ENCODE data around the gene WDR27. TPM values are rescaled to one million over a fixed set of nuclear protein-coding genes. Genes with fewer than 3 reads are reported as not detected.

Gene WDR27
- polyA plus RNA-seq, 2 of the 4 experiments (the other 2 are of a cell fraction) = 18.9 to 36.1 TPM

DNA sequence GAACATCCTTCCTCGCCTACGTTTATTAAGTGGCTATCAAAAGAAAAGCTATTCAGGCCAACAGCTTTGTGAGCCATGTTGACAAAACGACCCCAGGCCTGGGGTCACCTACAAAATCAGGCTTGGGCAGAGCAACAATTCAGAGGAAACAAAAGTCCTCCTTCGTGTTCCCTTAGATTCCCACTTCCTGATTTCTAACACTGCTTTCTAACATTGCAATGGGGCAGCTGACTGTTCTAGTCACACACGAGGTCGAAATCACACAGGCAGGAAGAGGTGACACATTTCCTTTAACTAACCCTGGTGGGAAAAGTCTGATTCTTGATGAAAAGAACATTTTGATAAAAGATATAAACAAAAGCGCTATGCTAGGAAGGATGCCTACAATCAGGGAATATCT, 31.9 kb downstream of the WDR27 start:
- H3K4me3 ChIP-seq = no peak overlapping the region
- FAIRE-seq (no peak), ATAC-seq (no peak), DNase-seq (ENCODE audit: low read depth in 1 of 2, low spot score in 1 of 2) (no peak)
- POLR2A ChIA-PET = no interaction called here
- 69% methylated on average over 7 of the region's 7 CpGs for WGBS (ENCODE audit: missing lambda C conversion rate)
- TF ChIP-seq, protein P1, sequence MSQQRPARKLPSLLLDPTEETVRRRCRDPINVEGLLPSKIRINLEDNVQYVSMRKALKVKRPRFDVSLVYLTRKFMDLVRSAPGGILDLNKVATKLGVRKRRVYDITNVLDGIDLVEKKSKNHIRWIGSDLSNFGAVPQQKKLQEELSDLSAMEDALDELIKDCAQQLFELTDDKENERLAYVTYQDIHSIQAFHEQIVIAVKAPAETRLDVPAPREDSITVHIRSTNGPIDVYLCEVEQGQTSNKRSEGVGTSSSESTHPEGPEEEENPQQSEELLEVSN (IDR thresholded peaks at IDR 0.05; ENCODE audit: borderline replicate concordance, low read depth) = no peak
- TF ChIP-seq SREBF2 (IDR thresholded peaks at IDR 0.05) (no peak), GATA3 (IDR thresholded peaks at IDR 0.05; ENCODE audit: borderline replicate concordance) (no peak), RCOR1 (IDR thresholded peaks at IDR 0.05; ENCODE audit: low read depth, low read length) (no peak), HOXA7 (CRISPR knock-in tag; IDR thresholded peaks at IDR 0.05) (no peak)
- TF ChIP-seq, protein P2, sequence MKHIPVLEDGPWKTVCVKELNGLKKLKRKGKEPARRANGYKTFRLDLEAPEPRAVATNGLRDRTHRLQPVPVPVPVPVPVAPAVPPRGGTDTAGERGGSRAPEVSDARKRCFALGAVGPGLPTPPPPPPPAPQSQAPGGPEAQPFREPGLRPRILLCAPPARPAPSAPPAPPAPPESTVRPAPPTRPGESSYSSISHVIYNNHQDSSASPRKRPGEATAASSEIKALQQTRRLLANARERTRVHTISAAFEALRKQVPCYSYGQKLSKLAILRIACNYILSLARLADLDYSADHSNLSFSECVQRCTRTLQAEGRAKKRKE (CRISPR knock-in tag; IDR thresholded peaks at IDR 0.05; ENCODE audit: low read depth) = no peak
- CTCF ChIA-PET = no interaction called here
- no peak overlapping the region for H3K4me2 ChIP-seq
- H3K27ac ChIP-seq = no peak overlapping the region
- H3K9me3 ChIP-seq = no peaks in the 10 kb centered on the region
- no peaks in the 10 kb centered on the region for H3K4me1 ChIP-seq

DNA sequence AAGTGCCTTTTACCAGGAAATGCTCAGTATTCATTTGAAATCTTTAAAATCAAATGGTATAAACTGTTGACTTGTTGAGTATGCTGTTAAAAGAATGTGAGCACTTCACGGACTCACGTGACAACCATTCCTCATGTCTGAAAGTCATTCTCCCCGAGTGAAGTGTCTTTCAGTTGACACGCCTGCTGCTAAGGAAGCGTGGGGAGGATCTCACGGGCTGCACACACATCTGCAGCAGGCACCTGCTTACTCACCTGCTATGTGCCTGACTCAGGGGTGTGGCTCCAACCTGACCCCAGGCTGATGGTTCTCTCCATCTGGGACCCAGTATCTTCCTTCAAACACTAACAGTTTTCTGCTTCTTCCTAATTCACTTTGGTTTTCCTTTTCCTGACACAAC, 32.7 kb downstream of the WDR27 start:
- FAIRE-seq (no peak), DNase-seq (ENCODE audit: low read depth in 1 of 2, low spot score in 1 of 2) (no peak), ATAC-seq (no peak)
- WGBS (ENCODE audit: missing lambda C conversion rate) = 92% methylated on average over 6 of the region's 6 CpGs
- Histone ChIP-seq H3K4me2 (no peak overlapping the region), H3K27ac (no peak overlapping the region), H3K4me3 (no peak overlapping the region), H3K4me1 (no peaks in the 10 kb centered on the region), H3K9me3 (no peaks in the 10 kb centered on the region)
- ChIA-PET CTCF (no interaction called here), POLR2A (no interaction called here)
- TF ChIP-seq EHMT2 (IDR thresholded peaks at IDR 0.05; ENCODE audit: low read depth) (no peak), KDM1A (IDR thresholded peaks at IDR 0.05; ENCODE audit: low read depth) (no peak), ESRRA (IDR thresholded peaks at IDR 0.05; ENCODE audit: borderline replicate concordance, low read length) (no peak), NFE2L2 (conservative IDR thresholded peaks at IDR 0.05; ENCODE audit: low read length) (no peak), NPAS2 (CRISPR knock-in tag; IDR thresholded peaks at IDR 0.05; ENCODE audit: borderline replicate concordance) (no peak), HEYL (CRISPR knock-in tag; IDR thresholded peaks at IDR 0.05) (no peak), RAD21 (conservative IDR thresholded peaks at IDR 0.05 in 1 of 2, IDR thresholded peaks at IDR 0.05 in 1 of 2) (no peak), FOXS1 (CRISPR knock-in tag; IDR thresholded peaks at IDR 0.05) (no peak), CHD2 (IDR thresholded peaks at IDR 0.05; ENCODE audit: low read length, partially characterized antibody) (no peak), ZC3H11A (IDR thresholded peaks at IDR 0.05) (no peak), NR3C1 (IDR thresholded peaks at IDR 0.05) (no peak), RCOR1 (IDR thresholded peaks at IDR 0.05; ENCODE audit: low read depth, low read length) (no peak), HOXB13 (CRISPR knock-in tag; IDR thresholded peaks at IDR 0.05; ENCODE audit: low read depth) (no peak), ZFP36 (IDR thresholded peaks at IDR 0.05; ENCODE audit: borderline replicate concordance, partially characterized antibody) (no peak), TP53 (CRISPR knock-in tag; IDR thresholded peaks at IDR 0.05) (no peak), MAFK (IDR thresholded peaks at IDR 0.05; ENCODE audit: partially characterized antibody) (no peak), ZSCAN20 (CRISPR knock-in tag; IDR thresholded peaks at IDR 0.05) (no peak), HOXB5 (CRISPR knock-in tag; IDR thresholded peaks at IDR 0.05) (no peak)
- TF ChIP-seq, protein P3, sequence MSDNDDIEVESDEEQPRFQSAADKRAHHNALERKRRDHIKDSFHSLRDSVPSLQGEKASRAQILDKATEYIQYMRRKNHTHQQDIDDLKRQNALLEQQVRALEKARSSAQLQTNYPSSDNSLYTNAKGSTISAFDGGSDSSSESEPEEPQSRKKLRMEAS (IDR thresholded peaks at IDR 0.05) = no peak

DNA sequence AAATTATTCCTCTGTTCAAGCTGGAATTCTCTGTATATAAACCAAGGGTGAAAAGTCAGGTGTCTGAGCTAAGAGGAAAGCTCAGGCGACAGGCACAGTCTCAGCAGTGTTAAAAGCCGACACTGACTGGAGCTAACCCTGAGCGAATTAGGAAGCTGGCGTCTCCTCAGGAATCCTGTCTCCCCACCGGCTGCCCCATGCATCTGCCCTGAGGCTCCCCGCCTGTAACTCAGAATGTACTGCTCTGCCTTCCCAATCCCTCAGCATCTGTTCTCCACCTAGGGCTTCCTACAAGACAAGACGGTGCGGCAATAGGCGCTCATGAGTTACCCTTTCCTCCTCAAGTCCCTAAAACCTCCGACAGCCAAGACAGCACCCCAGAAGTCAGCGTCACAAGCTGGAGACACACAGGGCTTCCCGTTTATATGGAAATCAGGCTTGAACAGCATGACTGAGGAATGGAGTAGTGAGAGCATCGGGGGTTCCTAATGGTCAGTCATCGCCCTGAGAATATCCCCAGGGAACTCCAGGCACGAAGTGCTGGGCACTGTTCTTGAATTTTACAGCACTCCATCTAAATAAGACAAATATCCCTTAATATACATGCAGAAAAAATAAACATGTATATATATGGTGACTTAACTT, 33.5 kb downstream of the WDR27 start:
- no peak for FAIRE-seq
- POLR2A ChIA-PET = no interaction called here
- ATAC-seq = no peak
- TF ChIP-seq JUNB (IDR thresholded peaks at IDR 0.05) = no peak
- no peak for TF ChIP-seq PHF8 (IDR thresholded peaks at IDR 0.05; ENCODE audit: borderline replicate concordance, low read depth)
- TF ChIP-seq, protein P2 (CRISPR knock-in tag; IDR thresholded peaks at IDR 0.05; ENCODE audit: low read depth) = no peak
- no peak for TF ChIP-seq HOXA7 (CRISPR knock-in tag; IDR thresholded peaks at IDR 0.05)
- no peak for TF ChIP-seq RNF2 (IDR thresholded peaks at IDR 0.05; ENCODE audit: borderline replicate concordance, low read depth)
- TF ChIP-seq, protein P4, sequence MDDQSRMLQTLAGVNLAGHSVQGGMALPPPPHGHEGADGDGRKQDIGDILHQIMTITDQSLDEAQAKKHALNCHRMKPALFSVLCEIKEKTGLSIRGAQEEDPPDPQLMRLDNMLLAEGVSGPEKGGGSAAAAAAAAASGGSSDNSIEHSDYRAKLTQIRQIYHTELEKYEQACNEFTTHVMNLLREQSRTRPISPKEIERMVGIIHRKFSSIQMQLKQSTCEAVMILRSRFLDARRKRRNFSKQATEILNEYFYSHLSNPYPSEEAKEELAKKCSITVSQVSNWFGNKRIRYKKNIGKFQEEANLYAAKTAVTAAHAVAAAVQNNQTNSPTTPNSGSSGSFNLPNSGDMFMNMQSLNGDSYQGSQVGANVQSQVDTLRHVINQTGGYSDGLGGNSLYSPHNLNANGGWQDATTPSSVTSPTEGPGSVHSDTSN (IDR thresholded peaks at IDR 0.05) = no peak
- no peak for TF ChIP-seq FOXS1 (CRISPR knock-in tag; IDR thresholded peaks at IDR 0.05)
- no peak for TF ChIP-seq POLR2A (IDR thresholded peaks at IDR 0.05; ENCODE audit: low read length)
- TF ChIP-seq MAZ (IDR thresholded peaks at IDR 0.05; ENCODE audit: borderline replicate concordance, low read depth, low read length) = no peak
- TF ChIP-seq HEYL (CRISPR knock-in tag; IDR thresholded peaks at IDR 0.05) = no peak
- TF ChIP-seq, protein P5, sequence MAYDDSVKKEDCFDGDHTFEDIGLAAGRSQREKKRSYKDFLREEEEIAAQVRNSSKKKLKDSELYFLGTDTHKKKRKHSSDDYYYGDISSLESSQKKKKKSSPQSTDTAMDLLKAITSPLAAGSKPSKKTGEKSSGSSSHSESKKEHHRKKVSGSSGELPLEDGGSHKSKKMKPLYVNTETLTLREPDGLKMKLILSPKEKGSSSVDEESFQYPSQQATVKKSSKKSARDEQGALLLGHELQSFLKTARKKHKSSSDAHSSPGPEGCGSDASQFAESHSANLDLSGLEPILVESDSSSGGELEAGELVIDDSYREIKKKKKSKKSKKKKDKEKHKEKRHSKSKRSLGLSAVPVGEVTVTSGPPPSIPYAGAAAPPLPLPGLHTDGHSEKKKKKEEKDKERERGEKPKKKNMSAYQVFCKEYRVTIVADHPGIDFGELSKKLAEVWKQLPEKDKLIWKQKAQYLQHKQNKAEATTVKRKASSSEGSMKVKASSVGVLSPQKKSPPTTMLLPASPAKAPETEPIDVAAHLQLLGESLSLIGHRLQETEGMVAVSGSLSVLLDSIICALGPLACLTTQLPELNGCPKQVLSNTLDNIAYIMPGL (CRISPR knock-in tag; IDR thresholded peaks at IDR 0.05; ENCODE audit: borderline replicate concordance) = no peak
- no peak for TF ChIP-seq EHMT2 (IDR thresholded peaks at IDR 0.05; ENCODE audit: low read depth)

More for the DNA sequence above, 33.5 kb downstream of the WDR27 start:
- DNase-seq (ENCODE audit: low read depth in 1 of 2, low spot score in 1 of 2) = no peak
- H3K27ac ChIP-seq = no peak overlapping the region
- H3K4me1 ChIP-seq = no peaks in the 10 kb centered on the region
- H3K4me3 ChIP-seq = no peak overlapping the region
- CTCF ChIA-PET = no interaction called here
- no peak overlapping the region for H3K4me2 ChIP-seq
- H3K9me3 ChIP-seq = no peaks in the 10 kb centered on the region
- 92% methylated on average over 15 of the region's 15 CpGs for WGBS (ENCODE audit: missing lambda C conversion rate)
